ENCODE results near the gene PROM1. TPM values are rescaled to one million over a fixed set of nuclear protein-coding genes. Genes with fewer than 3 reads are reported as not detected.

Gene PROM1
- not detected in 2 replicates for total RNA-seq (2014; rRNA removed; shearing (Covaris generic))

GRCh38 chr4:16083241-16084191, at the start of gene PROM1:
Gene PROM1 (minus strand): TSS chr4:16084023. CDS start chr4:16075906, 8,117 bp downstream.
- no peak for DNase-seq (ENCODE audit: low spot score)

GRCh38 chr4:16133406-16133805, 49.6 kb upstream of the PROM1 start:
- peak; percentile 49 for DNase-seq (ENCODE audit: low spot score)

- DNase-seq (ENCODE audit: low spot score), result no peak
Observed at GRCh38 chr4:16131293-16131692, 47.5 kb upstream of the PROM1 start.

GRCh38 chr4:16129336-16129735, 45.5 kb upstream of the PROM1 start:
- no peak for DNase-seq (ENCODE audit: low spot score)

GRCh38 chr4:16126714-16127113, 42.9 kb upstream of the PROM1 start:
- DNase-seq (ENCODE audit: low spot score), result no peak

DNA sequence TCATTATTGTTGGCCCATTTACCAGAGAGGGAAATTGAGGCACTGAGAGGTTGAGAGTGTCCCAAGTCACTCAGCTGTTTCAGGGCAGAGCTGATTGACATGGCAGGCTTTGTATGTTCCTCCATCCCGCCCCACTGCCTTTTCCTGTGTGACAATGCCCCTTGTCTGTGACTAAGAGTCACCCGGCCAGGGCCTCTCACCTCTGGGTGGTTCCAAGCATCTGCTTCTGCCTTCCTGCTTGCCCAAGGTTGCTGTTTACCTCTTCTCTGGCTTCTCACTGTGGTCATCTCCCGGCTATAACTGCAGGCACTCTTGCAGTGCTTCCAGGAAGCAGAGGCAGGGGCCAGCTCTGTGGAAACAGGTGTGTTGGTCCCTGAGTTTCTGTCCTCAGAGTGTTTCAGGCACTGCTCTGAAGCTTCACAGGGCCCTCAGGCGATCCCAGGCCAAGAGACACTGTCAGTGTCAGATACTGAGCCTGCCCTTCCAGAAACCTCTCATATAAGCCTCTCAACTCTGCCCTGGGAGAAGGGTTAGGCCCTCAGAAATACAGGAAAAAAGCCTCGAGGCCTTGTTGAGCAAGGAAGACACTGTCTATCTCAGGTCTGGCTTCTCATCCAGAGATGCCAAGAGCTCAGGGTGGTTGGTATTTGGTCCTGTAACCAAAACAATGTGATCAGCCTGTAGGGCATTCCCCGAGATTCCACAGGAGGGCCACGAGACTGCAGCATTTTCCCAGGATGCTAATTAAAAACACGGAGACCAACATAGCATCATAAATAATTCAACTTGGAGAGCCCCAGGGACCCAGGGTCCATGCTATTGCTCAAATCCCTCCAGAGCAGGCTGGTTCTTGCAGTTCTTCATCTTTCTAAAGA, 42.0 kb upstream of the PROM1 start:
- no peak for DNase-seq (ENCODE audit: low spot score)

- DNase-seq (ENCODE audit: low spot score), result no peak
Observed at GRCh38 chr4:16124232-16124631, 40.4 kb upstream of the PROM1 start.

- DNase-seq (ENCODE audit: low spot score), result no peak
Observed at GRCh38 chr4:16123356-16124084, 39.7 kb upstream of the PROM1 start.

DNA sequence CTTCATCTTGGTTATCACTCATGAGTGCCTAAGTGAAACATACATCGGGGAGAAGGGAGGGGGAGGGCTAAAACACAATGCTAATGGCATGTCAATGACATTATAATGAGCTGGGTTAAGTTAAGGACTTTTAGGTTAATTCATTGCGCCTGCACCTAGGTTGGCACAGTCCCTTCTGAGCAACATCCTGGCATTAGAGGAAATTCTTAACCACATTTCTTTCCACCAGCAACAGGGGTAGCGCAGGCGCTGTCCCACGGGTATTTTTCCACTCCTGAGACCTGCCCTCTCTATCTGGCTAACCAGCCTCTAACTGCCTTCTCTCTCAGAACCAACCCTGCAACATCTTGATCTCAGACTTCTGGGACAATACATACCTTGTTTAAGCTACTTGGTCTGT, 39.0 kb upstream of the PROM1 start:
- DNase-seq (ENCODE audit: low spot score), result no peak

DNA sequence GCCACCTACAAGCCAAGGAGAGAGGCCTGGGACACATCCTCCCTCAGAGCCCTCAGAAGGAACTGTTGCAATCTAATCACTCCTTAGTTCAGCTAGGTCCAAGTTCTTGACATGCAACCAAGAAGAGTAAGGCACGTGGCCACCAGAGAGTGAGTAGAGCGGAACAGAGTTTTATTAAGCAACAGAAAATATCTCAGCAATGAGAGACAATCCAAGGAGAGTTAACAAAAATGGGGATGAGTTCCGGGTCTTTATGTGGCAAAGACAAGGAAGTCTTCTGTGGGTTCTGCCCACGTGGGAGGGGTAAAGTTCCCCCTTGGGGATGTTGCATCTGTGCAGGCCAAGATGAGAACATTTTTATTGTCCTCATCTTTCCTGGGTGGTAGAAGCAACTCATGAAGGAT, 38.5 kb upstream of the PROM1 start:
- DNase-seq (ENCODE audit: low spot score), result no peak

DNA sequence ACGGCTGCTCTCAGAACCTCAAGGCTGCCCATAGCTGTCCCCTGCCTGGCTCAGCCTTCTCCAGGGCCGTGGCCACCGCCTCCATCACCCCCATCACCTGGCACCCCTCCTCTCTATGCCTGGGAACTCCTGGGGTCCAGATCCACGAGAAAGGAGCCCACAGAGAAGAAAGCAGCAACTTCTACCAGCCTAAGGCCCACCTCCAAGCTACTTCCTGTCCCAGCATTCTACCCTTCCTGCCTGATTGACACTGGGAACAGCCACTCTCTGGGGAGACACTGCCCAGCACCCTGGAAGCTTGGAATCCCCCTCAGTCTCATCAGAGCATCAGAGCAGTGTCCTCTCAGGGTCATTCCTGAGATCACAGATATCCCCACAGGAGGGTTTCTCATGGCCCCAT, 36.9 kb upstream of the PROM1 start:
- DNase-seq (ENCODE audit: low spot score), result no peak

GRCh38 chr4:16119981-16120380, 36.2 kb upstream of the PROM1 start:
- DNase-seq (ENCODE audit: low spot score), result no peak

GRCh38 chr4:16118090-16118489, 34.3 kb upstream of the PROM1 start:
- DNase-seq (ENCODE audit: low spot score), result no peak

DNA sequence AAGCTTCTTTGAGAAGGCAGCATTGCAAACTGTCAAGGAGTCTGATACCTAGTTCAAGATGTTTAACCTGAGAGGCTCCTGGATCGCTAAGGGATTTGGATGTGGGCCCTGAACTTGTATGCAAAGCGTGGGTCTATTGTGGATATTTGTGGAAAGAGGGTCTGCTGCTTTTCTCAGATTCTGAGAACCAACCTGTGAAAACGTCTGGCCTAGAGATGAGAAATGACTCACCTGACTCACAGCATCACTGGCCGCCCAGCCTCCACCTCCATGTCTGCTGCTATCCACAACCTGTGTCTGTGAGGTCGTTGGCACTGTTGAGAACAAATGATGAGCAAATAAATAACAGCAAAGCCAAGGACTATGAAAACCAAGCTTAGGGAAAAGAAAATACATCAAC, 33.3 kb upstream of the PROM1 start:
- DNase-seq (ENCODE audit: low spot score), result no peak

DNA sequence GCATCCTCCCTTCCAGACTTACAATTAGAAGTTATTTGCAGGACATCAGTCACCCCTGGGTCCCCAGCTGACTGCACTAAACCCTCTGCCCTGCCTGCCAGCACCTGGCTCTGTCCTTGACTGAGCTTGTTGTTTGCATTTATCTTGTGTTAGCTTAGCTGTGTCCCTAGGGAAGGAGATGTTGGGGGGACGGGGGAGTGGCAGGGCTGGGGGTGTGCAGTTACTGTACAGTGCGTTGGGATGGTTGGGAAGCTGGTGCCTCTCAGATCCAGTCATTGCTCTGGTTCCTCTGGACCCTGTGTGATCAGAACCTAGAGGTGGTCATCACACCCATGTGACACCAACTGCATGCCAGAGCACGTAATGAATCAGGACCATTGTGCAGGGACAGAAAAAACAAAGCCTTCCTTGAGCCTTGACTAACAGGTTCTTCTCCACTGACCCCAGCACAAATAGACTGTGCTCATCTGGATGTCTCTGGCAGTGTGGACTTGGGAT, 32.7 kb upstream of the PROM1 start:
- DNase-seq (ENCODE audit: low spot score), result no peak

GRCh38 chr4:16116019-16116418, 32.2 kb upstream of the PROM1 start:
- no peak for DNase-seq (ENCODE audit: low spot score)

DNA sequence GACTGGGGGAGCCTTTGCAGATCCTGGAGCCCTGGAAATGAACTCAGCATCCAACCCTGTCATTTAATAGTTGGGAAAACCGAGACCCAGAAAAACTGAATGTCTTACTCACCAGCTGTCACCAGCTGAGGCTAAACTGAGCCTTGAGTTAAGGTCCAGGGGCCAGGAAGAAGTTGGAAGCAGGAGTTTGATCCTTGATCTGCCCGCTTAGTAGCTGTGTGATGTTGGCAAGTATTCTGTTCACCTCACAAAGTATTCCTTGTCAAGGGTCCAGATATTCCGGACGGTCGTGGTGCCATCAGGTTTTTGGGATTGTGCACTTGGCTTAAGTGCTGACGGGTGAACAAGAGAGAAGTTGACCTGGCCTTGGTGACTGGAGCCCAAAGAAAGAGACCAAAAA, 30.7 kb upstream of the PROM1 start:
- DNase-seq (ENCODE audit: low spot score), result no peak

GRCh38 chr4:16113741-16114140, 29.9 kb upstream of the PROM1 start:
- no peak for DNase-seq (ENCODE audit: low spot score)

GRCh38 chr4:16111533-16111932, 27.7 kb upstream of the PROM1 start:
- no peak for DNase-seq (ENCODE audit: low spot score)

DNA sequence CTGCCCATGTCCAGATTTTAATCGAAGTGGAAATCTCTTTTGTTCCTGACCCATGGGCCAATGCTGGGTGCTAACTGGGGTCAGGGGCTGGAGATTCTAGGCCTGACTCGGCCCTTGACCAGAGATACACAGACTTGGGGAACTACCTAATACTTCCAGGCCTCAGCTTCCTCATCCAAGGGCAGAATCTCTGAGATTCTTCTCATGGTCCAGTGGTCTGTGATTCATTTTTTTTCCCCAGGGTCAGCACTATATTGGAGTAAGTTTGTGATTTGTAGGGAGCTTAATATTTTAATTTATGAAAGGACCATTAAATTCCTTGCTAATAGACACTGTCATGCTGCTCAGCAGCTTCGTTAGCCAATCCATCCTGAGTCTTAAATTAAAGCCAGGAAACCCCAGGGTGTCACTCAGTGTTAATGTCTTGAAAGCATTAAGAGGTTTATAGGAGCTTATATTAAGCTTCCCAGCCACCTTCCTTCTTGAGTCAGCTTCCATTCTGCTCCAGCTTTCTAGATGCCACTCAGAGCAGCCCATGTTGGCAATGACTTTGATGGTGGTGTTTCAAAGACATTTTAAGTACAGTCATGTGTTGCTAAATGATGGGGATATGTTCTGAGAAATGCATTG, 27.0 kb upstream of the PROM1 start:
- DNase-seq (ENCODE audit: low spot score), result no peak

DNA sequence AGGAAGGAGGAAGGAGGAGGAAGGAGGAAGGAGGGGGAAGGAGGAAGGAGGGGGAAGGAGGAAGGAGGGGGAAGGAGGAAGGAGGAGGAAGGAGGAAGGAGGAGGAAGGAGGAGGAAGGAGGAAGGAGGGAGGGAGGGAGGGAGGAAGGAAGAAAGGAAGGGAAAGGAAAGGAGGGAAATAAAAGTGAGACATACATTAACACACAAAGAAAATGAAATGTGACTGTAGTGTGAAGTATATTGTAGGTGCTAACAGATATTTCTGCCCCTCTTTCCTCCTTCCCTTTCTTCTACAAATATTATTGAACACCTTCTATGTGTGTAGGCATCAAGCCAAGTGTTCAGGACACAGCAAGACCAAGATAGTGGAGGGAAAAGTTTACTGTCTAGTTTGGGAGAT, 26.4 kb upstream of the PROM1 start:
- no peak for DNase-seq (ENCODE audit: low spot score)
